ENCODE results near the gene NOL4L.

The NOL4L gene

DNA sequence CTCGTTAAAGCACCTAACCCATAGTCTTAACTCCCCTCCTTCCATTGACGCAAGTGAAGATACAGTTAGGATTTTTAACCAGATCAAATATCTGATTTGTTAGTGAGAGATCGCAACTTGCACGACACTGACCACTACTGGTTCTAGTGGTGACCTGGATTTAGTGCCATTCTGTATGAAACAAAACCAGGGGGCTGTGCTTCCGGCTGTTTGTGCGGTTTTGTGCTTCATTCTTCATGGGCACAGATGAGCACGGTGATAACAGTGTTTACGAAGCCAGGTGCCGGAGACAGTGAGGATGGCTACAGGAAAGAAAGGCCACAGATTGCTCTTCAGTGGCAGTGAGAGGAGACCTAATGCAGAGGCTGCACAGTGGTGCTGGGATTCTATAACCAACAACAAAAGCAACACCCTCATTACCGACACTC, 75.5 kb downstream of the NOL4L start:
- H3K4me3 Mint-ChIP-seq: peak overlapping the region; percentile 61
- H3K27ac Mint-ChIP-seq: peak overlapping the region; percentile 75
- H3K36me3 Mint-ChIP-seq (ENCODE audit: low read depth): peaks cover 35% of the 10 kb centered on the region
- peaks cover 65% of the 10 kb centered on the region for H3K4me1 Mint-ChIP-seq
- TF ChIP-seq, protein P1, sequence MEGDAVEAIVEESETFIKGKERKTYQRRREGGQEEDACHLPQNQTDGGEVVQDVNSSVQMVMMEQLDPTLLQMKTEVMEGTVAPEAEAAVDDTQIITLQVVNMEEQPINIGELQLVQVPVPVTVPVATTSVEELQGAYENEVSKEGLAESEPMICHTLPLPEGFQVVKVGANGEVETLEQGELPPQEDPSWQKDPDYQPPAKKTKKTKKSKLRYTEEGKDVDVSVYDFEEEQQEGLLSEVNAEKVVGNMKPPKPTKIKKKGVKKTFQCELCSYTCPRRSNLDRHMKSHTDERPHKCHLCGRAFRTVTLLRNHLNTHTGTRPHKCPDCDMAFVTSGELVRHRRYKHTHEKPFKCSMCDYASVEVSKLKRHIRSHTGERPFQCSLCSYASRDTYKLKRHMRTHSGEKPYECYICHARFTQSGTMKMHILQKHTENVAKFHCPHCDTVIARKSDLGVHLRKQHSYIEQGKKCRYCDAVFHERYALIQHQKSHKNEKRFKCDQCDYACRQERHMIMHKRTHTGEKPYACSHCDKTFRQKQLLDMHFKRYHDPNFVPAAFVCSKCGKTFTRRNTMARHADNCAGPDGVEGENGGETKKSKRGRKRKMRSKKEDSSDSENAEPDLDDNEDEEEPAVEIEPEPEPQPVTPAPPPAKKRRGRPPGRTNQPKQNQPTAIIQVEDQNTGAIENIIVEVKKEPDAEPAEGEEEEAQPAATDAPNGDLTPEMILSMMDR (IDR thresholded peaks at IDR 0.05): no peak
- no peak for DNase-seq
- peaks cover 14% of the 10 kb centered on the region for H3K27me3 Mint-ChIP-seq (ENCODE audit: low read depth, poor library complexity)
- H3K9me3 Mint-ChIP-seq: no peaks in the 10 kb centered on the region

DNA sequence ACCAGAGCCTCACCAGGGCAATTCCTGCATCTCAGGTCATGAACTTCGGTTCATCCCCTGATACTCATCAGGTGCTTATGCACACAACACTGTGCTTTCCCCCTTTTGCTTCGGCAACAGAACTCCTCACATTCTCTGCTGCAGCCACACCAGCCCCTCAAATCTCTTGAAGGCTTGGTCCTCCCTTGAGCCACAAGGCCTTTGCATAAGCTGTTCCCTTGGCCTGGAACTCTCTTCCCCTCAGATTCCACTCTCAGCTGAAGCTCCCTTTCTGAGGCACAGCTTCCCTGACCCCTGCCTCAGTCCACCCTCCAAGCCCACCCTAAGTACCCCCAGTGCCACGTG, 76.4 kb downstream of the NOL4L start:
- H3K27ac Mint-ChIP-seq: no peak overlapping the region
- H3K27me3 Mint-ChIP-seq (ENCODE audit: low read depth, poor library complexity): peaks cover 11% of the 10 kb centered on the region
- H3K36me3 Mint-ChIP-seq (ENCODE audit: low read depth): peaks cover 32% of the 10 kb centered on the region
- no peak overlapping the region for H3K4me3 Mint-ChIP-seq
- no peak for DNase-seq
- H3K4me1 Mint-ChIP-seq: peaks cover 62% of the 10 kb centered on the region
- H3K9me3 Mint-ChIP-seq: no peaks in the 10 kb centered on the region
- TF ChIP-seq, protein P1 (IDR thresholded peaks at IDR 0.05): no peak

DNA sequence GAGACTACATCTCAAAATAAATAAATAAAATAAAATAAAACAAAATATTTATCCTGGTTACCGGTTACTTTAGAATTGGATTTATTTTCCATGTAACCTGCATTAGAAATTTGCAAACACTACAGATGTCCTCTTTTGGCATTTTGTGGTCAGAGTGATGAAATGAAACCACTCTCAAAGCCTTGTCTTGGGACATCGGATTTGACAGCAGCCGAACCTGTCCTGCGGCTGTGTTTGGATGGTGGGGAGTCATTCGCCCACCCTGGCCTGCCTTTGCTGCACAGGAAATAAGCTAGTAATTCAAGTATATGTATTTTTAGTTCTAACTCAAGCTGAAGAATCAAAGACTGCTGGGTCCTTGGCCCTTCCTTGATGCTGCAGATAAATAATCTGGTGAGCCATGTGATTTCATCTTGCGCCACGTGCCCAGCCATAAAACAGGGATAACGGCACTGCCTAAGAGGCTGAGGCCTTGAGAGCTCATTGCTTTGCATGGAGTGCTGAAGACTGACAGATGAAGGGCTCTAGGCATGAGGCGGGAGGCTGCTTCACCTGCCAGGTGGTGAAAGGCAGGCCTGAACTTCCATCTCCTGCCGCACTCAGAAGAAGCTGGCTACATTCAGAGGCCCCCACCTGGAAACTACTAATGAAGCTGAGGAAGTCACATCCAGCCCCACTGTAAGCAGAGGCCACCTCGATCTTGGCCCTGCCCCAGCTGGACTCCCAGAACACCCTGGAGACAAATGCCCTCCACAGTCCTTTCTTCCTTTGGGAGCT, 76.9 kb downstream of the NOL4L start:
- Mint-ChIP-seq H3K27ac (no peak overlapping the region), H3K4me1 (peaks cover 62% of the 10 kb centered on the region), H3K4me3 (no peak overlapping the region), H3K27me3 (ENCODE audit: low read depth, poor library complexity) (peaks cover 11% of the 10 kb centered on the region), H3K9me3 (peaks cover 1% of the 10 kb centered on the region), H3K36me3 (ENCODE audit: low read depth) (peaks cover 28% of the 10 kb centered on the region)
- TF ChIP-seq, protein P1 (IDR thresholded peaks at IDR 0.05): no peak
- no peak for DNase-seq

DNA sequence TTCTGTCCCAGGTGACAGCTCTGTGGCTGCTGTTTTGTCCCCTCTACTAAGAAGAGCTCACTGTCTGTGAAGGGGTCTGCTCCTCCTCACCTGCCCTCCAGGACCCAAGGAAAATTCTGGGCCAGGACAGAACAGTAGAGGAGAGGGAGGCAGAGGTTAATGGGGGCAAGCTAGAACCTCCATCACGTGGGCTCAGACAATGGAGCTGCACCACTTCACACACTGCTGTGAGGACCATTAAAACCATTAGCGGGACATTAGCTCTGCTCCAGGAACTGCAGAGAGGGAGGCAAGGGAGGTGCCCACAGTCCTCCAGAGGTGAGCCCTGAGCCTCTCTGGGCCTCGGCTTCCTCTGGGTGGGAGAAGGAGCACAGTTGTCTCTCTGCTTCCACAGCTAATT, 78.4 kb downstream of the NOL4L start:
- H3K27me3 Mint-ChIP-seq (ENCODE audit: low read depth, poor library complexity): peaks cover 7% of the 10 kb centered on the region
- TF ChIP-seq, protein P1 (IDR thresholded peaks at IDR 0.05): no peak
- peak overlapping the region; percentile 36 for H3K27ac Mint-ChIP-seq
- peaks cover 4% of the 10 kb centered on the region for H3K9me3 Mint-ChIP-seq
- peak overlapping the region; percentile 34 for H3K4me3 Mint-ChIP-seq
- peaks cover 54% of the 10 kb centered on the region for H3K4me1 Mint-ChIP-seq
- peaks cover 22% of the 10 kb centered on the region for H3K36me3 Mint-ChIP-seq (ENCODE audit: low read depth)
- DNase-seq: no peak

DNA sequence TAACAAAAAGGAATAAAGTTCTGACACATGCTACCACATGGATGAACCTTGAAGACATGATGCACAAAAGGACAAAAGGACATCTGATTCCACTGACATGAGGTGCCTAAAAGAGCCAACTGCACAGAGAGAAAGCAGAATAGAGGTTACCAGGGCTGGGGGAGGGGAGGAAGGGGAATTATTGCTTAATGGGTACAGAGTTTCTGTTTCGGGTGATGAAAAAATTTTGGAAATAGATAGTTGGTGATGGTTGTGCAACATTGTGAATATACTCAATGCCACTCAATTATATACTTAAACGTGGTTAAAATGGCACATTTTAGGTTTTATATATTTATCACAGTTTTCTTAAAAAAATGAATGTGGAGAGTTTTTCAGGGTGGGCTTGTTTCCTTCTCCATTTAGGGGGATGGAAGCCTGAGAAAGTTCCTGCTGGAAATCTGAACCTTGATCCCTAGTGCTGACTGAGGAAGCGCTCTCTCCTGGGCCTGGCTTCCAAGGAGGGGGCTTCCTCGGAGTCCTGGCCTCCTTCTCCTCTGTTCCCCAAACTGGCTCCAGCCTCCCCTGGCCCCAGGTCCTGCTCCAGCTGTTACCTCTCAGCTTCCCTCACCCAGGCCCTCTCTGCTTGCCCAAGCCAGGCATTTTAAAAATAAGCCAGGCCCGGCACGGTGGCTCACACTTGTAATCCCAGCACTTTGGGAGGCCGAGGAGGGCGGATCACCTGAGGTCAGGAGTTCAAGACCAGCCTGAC, 79.2 kb downstream of the NOL4L start:
- peak overlapping the region; percentile 77 for H3K27ac Mint-ChIP-seq
- H3K9me3 Mint-ChIP-seq: peaks cover 4% of the 10 kb centered on the region
- TF ChIP-seq, protein P1 (IDR thresholded peaks at IDR 0.05): no peak
- H3K4me1 Mint-ChIP-seq: peaks cover 46% of the 10 kb centered on the region
- H3K27me3 Mint-ChIP-seq (ENCODE audit: low read depth, poor library complexity): peaks cover 7% of the 10 kb centered on the region
- peaks cover 22% of the 10 kb centered on the region for H3K36me3 Mint-ChIP-seq (ENCODE audit: low read depth)
- DNase-seq: no peak
- H3K4me3 Mint-ChIP-seq: no peak overlapping the region

Measured in nephron progenitor cell (in vitro differentiated cells).